HEK293 (cell line): ENCODE data around the gene VPREB1.

Experiments
- CTCF ChIA-PET: fragments of 350-600 bp; formaldehyde crosslinking; extraction: SDS; loops from one replicate; lab custom pipeline; 2021; ENCODE audit warnings: antibody characterized with exemption; lab: Yijun Ruan, JAX
- POLR2A ChIA-PET: fragments of 300-600 bp; formaldehyde crosslinking; extraction: SDS; loops from one replicate; lab custom pipeline; 2020; ENCODE audit warnings: antibody characterized with exemption, inconsistent platforms; lab: Yijun Ruan, JAX
- H3K27ac ChIP-seq: fragments of 200-500 bp; sonication (Bioruptor generic); 2 replicates; pipeline ENCODE4 v1.5.1; 2014; ENCODE audit warnings: low read depth, low read length, control low read depth, inconsistent platforms; ENCODE audit errors: extremely low read depth
- H3K36me3 ChIP-seq, 2 experiments: fragments of 200-500 bp in 1 of 2; sonication (Bioruptor generic) in 1 of 2; 1 replicate in 1 of 2; 2 replicates in 1 of 2; pipeline ENCODE4 v1.5.1; 2014 to 2017; ENCODE audit warnings: inconsistent platforms in 2 of 2, low read length in 2 of 2; ENCODE audit not compliant: control insufficient read depth in 2 of 2, insufficient read depth in 1 of 2
- H3K4me1 ChIP-seq: fragments of 200-500 bp; sonication (Bioruptor generic); 2 replicates; pipeline ENCODE4 v1.5.1; 2014; ENCODE audit warnings: mild to moderate bottlenecking, low read length, inconsistent platforms; ENCODE audit not compliant: control insufficient read depth, insufficient read depth
- H3K4me3 ChIP-seq: 2 replicates; pipeline ENCODE4 v1.5.1; 2011; ENCODE audit warnings: low read depth, mild to moderate bottlenecking, control low read depth, low read length, moderate library complexity
- H3K9me3 ChIP-seq: fragments of 200-500 bp; sonication (Bioruptor generic); 2 replicates; pipeline ENCODE4 v1.5.1; 2014; ENCODE audit warnings: low read depth, low read length, inconsistent platforms; ENCODE audit not compliant: control insufficient read depth, insufficient read depth
- AEBP2 ChIP-seq: fragments of 450-650 bp; formaldehyde crosslinking; IDR thresholded peaks from 2 replicates; pipeline ENCODE4 v1.5.1; 2016; ENCODE audit warnings: missing biosample characterization, missing genetic modification characterization, borderline replicate concordance
- GLI4 ChIP-seq: fragments of 450-650 bp; formaldehyde crosslinking; IDR thresholded peaks from 2 replicates; pipeline ENCODE4 v1.5.1; 2016; ENCODE audit warnings: missing biosample characterization, missing genetic modification characterization
- PBX3 ChIP-seq: sonication (generic); formaldehyde crosslinking; IDR thresholded peaks from 2 replicates; pipeline ENCODE4 v1.8.1; 2022; ENCODE audit warnings: mild to moderate bottlenecking, moderate library complexity, missing genetic modification reagents
- PRDM1 ChIP-seq: fragments of 450-650 bp; formaldehyde crosslinking; IDR thresholded peaks from 2 replicates; pipeline ENCODE4; 2016; ENCODE audit warnings: missing biosample characterization, missing genetic modification characterization
- ZBTB17 ChIP-seq: fragments of 450-650 bp; formaldehyde crosslinking; IDR thresholded peaks from 2 replicates; pipeline ENCODE4 v1.5.1; 2016; ENCODE audit warnings: missing biosample characterization, missing genetic modification characterization
- ZBTB8A ChIP-seq: fragments of 450-650 bp; formaldehyde crosslinking; IDR thresholded peaks from 2 replicates; pipeline ENCODE4 v1.5.1; 2016; ENCODE audit warnings: missing biosample characterization, missing genetic modification characterization
- ZIC2 ChIP-seq: fragments of 450-650 bp; formaldehyde crosslinking; IDR thresholded peaks from 2 replicates; pipeline ENCODE4 v1.5.1; 2016; ENCODE audit warnings: missing biosample characterization, missing genetic modification characterization
- ZNF112 ChIP-seq: fragments of 450-650 bp; formaldehyde crosslinking; IDR thresholded peaks from 2 replicates; pipeline ENCODE4 v1.5.0; 2017; ENCODE audit warnings: missing biosample characterization, missing genetic modification characterization
- ZNF174 ChIP-seq: fragments of 450-650 bp; formaldehyde crosslinking; IDR thresholded peaks from 2 replicates; pipeline ENCODE4 v1.5.0; 2017; ENCODE audit warnings: missing biosample characterization, mild to moderate bottlenecking, missing genetic modification characterization
- ZNF398 ChIP-seq: fragments of 450-650 bp; formaldehyde crosslinking; IDR thresholded peaks from 2 replicates; pipeline ENCODE4 v1.5.1; 2017; ENCODE audit warnings: missing biosample characterization, missing genetic modification characterization
- ZNF473 ChIP-seq: fragments of 450-650 bp; formaldehyde crosslinking; IDR thresholded peaks from 2 replicates; pipeline ENCODE4 v1.5.1; 2017; ENCODE audit warnings: missing biosample characterization, missing genetic modification characterization
- ZNF48 ChIP-seq: fragments of 450-650 bp; formaldehyde crosslinking; IDR thresholded peaks from 2 replicates; pipeline ENCODE4 v1.5.1; 2016; ENCODE audit warnings: missing biosample characterization, missing genetic modification characterization
- ZNF510 ChIP-seq: fragments of 450-650 bp; formaldehyde crosslinking; IDR thresholded peaks from 2 replicates; pipeline ENCODE4 v1.5.1; 2018; ENCODE audit warnings: mild to moderate bottlenecking, missing genetic modification characterization, missing biosample characterization; ENCODE audit not compliant: insufficient replicate concordance
- ZNF530 ChIP-seq: fragments of 450-650 bp; formaldehyde crosslinking; IDR thresholded peaks from 2 replicates; pipeline ENCODE4 v1.5.1; 2016; ENCODE audit warnings: low read depth, missing biosample characterization, missing genetic modification characterization
- ZNF707 ChIP-seq: fragments of 450-650 bp; formaldehyde crosslinking; IDR thresholded peaks from 2 replicates; pipeline ENCODE4 v1.5.1; 2016; ENCODE audit warnings: missing biosample characterization, missing genetic modification characterization
- ZNF792 ChIP-seq: fragments of 450-650 bp; formaldehyde crosslinking; IDR thresholded peaks from 2 replicates; pipeline ENCODE4 v1.5.1; 2016; ENCODE audit warnings: missing biosample characterization, missing genetic modification characterization
- ZSCAN16 ChIP-seq: fragments of 450-650 bp; formaldehyde crosslinking; IDR thresholded peaks from 2 replicates; pipeline ENCODE4 v1.5.1; 2016; ENCODE audit warnings: missing biosample characterization, missing genetic modification characterization
- ZXDB ChIP-seq: fragments of 450-650 bp; formaldehyde crosslinking; IDR thresholded peaks from 2 replicates; pipeline ENCODE4 v1.5.1; 2016; ENCODE audit warnings: missing biosample characterization, missing genetic modification characterization

Gene VPREB1

GRCh38 chr22:22244316-22245250 lies at the start of gene VPREB1:
VPREB1 (plus strand) TSS chr22:22244786; CDS start chr22:22244814, 28 bp downstream.
- no peak within 1 kb of the TSS for H3K27ac ChIP-seq
- no peak within 1 kb of the TSS for H3K4me3 ChIP-seq
- TF ChIP-seq ZNF174 (tag by site-specific recombination) = no peak
- no peak for TF ChIP-seq ZNF792 (tag by site-specific recombination)
- TF ChIP-seq PRDM1 = no peak
- TF ChIP-seq ZNF473 (tag by site-specific recombination) = no peak
- TF ChIP-seq ZNF48 (tag by site-specific recombination) = no peak
- H3K4me1 ChIP-seq = no peaks in the 10 kb centered on the region
- no peaks in the 10 kb centered on the region for H3K9me3 ChIP-seq
- no peaks in the 10 kb centered on the region for H3K36me3 ChIP-seq
- ChIA-PET POLR2A (no interaction called here), CTCF (interaction anchor here (1.5 kb wide), 1 partner anchor 9 kb away, joined by 3 read pairs; no protein-coding TSS in a partner anchor)

GRCh38 chr22:22194931-22195264 lies 49.7 kb upstream of the VPREB1 start:
- TF ChIP-seq GLI4 (tag by site-specific recombination) = no peak
- no peak for TF ChIP-seq ZIC2 (tag by site-specific recombination)
- TF ChIP-seq ZNF398 (tag by site-specific recombination) = no peak
- TF ChIP-seq ZBTB8A (tag by site-specific recombination) = no peak
- no peak for TF ChIP-seq ZNF530 (tag by site-specific recombination)
- no peak for TF ChIP-seq AEBP2 (tag by site-specific recombination)
- no peak for TF ChIP-seq ZSCAN16
- TF ChIP-seq ZBTB17 (tag by site-specific recombination) = no peak
- TF ChIP-seq ZNF510 (tag by site-specific recombination) = no peak
- no peak for TF ChIP-seq PBX3 (CRISPR knock-in tag)
- no peak for TF ChIP-seq ZXDB (tag by site-specific recombination)
- no peak for TF ChIP-seq ZNF707 (tag by site-specific recombination)
- no peak for TF ChIP-seq ZNF112
- Histone ChIP-seq H3K4me3 (no peak overlapping the region), H3K4me1 (no peaks in the 10 kb centered on the region), H3K36me3 (no peaks in the 10 kb centered on the region), H3K27ac (no peak overlapping the region), H3K9me3 (no peaks in the 10 kb centered on the region)
- POLR2A ChIA-PET = interaction anchor here (1.0 kb wide), 1 partner anchor 103 kb away, joined by 3 read pairs; no protein-coding TSS in a partner anchor
- CTCF ChIA-PET = interaction anchor here (0.6 to 3.6 kb wide), 18 partner anchors 11 to 688 kb away, joined by 3 to 76 read pairs (median 5); no protein-coding TSS in a partner anchor
